Hepatocyte (in vitro differentiated cells): Measurements from ENCODE around the gene KCNJ4.

Experiments used
- CTCF ChIP-seq: fragments of 200-600 bp; sonication (generic); IDR thresholded peaks from 2 replicates; pipeline ENCODE4 v1.5.1; 2016; ENCODE audit warnings: antibody characterized with exemption, mild to moderate bottlenecking; ENCODE audit not compliant: poor library complexity
- EZH2 ChIP-seq: fragments of 200-600 bp; sonication (generic); IDR thresholded peaks from 2 replicates; pipeline ENCODE4 v1.6.1; 2016; ENCODE audit warnings: antibody characterized with exemption, mild to moderate bottlenecking, borderline replicate concordance
- EZH2phosphoT487 ChIP-seq: fragments of 200-600 bp; sonication (generic); IDR thresholded peaks from one replicate; pipeline ENCODE4 v1.6.1; 2018; ENCODE audit warnings: antibody characterized with exemption, mild to moderate bottlenecking, low read depth, moderate library complexity; ENCODE audit not compliant: unreplicated experiment, severe bottlenecking

GRCh38 chr22:38414009-38414395 is 41.0 kb downstream of the KCNJ4 start:
- TF ChIP-seq CTCF (no peak), EZH2phosphoT487 (no peak), EZH2 (no peak)
